HG02840 (cell line): Measurements from ENCODE around the gene TAGLN.
"Not testable (repeated sequence)": the region's sequence is repeated elsewhere in the genome, so short reads cannot be mapped to it uniquely, and the experiment has no call there.

Experiments used
- ATAC-seq: cut with Tn5 transposase; IDR thresholded peaks from one replicate; pipeline ENCODE4 v1.9.1; 2021; ENCODE audit warnings: mild to moderate bottlenecking, moderate library complexity, moderate number of reproducible peaks; ENCODE audit not compliant: unreplicated experiment, low FRiP score

TAGLN gene

GRCh38 chr11:117195258-117195657, 3.9 kb upstream of the TAGLN start:
- no peak for ATAC-seq

- no peak for ATAC-seq
These were observed 3.4 kb upstream of the TAGLN start for GRCh38 chr11:117195761-117196160.

- no peak for ATAC-seq
These were observed 2.2 kb upstream of the TAGLN start for GRCh38 chr11:117197006-117197405.

- ATAC-seq: no peak
These were observed 1.4 kb upstream of the TAGLN start for GRCh38 chr11:117197516-117198456.

- ATAC-seq: no peak
These were observed 557 bp upstream of the TAGLN start for GRCh38 chr11:117198613-117199012.

- ATAC-seq: no peak
These were observed 994 bp downstream of the TAGLN start for GRCh38 chr11:117199916-117200812.

- ATAC-seq: no peak
These were observed 1.9 kb downstream of the TAGLN start for GRCh38 chr11:117200813-117201657.

- no peak for ATAC-seq
These were observed 2.6 kb downstream of the TAGLN start for GRCh38 chr11:117201658-117202305.

GRCh38 chr11:117202386-117203068, 3.4 kb downstream of the TAGLN start:
- ATAC-seq: no peak

GRCh38 chr11:117203069-117203407, 3.9 kb downstream of the TAGLN start:
- no peak for ATAC-seq

GRCh38 chr11:117204283-117205080, 5.3 kb downstream of the TAGLN start:
- ATAC-seq: no peak

- no peak for ATAC-seq
These were observed 6.1 kb downstream of the TAGLN start for GRCh38 chr11:117205211-117205818.

GRCh38 chr11:117206111-117206510, 6.9 kb downstream of the TAGLN start:
- not testable (repeated sequence) for ATAC-seq

- ATAC-seq: not testable (repeated sequence)
These were observed 7.7 kb downstream of the TAGLN start for GRCh38 chr11:117206859-117207258.

- ATAC-seq: not testable (repeated sequence)
These were observed 8.3 kb downstream of the TAGLN start for GRCh38 chr11:117207481-117207880.

- not testable (repeated sequence) for ATAC-seq
These were observed 9.5 kb downstream of the TAGLN start for GRCh38 chr11:117208710-117209109.

- ATAC-seq: not testable (repeated sequence)
These were observed 10.4 kb downstream of the TAGLN start for GRCh38 chr11:117209351-117210125.
